SU-DHL-6 (cell line): ENCODE data around the gene AGFG1.

Experiments
- CTCF ChIP-seq: fragments of 200-600 bp; sonication (generic); IDR thresholded peaks from one replicate; pipeline ENCODE4 v1.5.1; 2017; ENCODE audit warnings: antibody characterized with exemption, mild to moderate bottlenecking, low read length, moderate library complexity; ENCODE audit not compliant: insufficient read depth, poor library complexity, severe bottlenecking
- EZH2phosphoT487 ChIP-seq: fragments of 200-600 bp; sonication (generic), shearing (Covaris generic); conservative IDR thresholded peaks from 2 replicates; pipeline ENCODE4 v1.6.1; 2018; ENCODE audit warnings: mild to moderate bottlenecking, antibody characterized with exemption, low read length, moderate library complexity, mixed read lengths

DNA sequence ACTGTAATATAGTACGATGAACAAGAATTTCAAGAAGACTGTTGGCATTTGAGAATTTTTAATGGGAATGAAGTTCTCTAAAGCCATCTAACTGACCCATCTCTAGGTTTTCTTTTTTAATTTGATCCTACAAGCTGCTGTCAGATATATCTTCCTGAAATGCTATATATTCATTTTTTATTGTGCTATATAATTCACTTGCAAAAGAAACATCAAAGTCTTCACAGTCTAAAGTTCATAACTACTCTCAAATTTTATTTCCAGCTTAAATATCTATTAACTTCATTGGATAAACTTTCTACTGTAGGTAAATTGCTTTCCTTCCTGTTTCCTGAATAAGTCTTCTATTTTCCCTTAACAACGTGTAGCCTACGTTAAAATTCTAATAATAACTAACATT lies 130.4 kb downstream of the AGFG1 start:
- no peak for TF ChIP-seq CTCF
- no peak for TF ChIP-seq EZH2phosphoT487
